H9 (cell line): Measurements from ENCODE around the gene TMEM255A. TPM values are rescaled to one million over a fixed set of nuclear protein-coding genes. Genes with fewer than 3 reads are reported as not detected.

Experiments used
- DNase-seq: peaks from one replicate; pipeline ENCODE4 v3.0.0-alpha.2; 2017
- H2AFZ ChIP-seq: one replicate; pipeline ENCODE4 v1.6.1; 2013; ENCODE audit warnings: mild to moderate bottlenecking, low read length, control low read depth, moderate library complexity
- H2AK5ac ChIP-seq: 2 replicates; pipeline ENCODE4 v1.6.1; 2013; ENCODE audit warnings: low read length, control low read depth, mixed read lengths; ENCODE audit not compliant: insufficient read length
- H2BK120ac ChIP-seq: one replicate; pipeline ENCODE4 v1.6.1; 2013; ENCODE audit warnings: low read depth, mild to moderate bottlenecking, low read length, control low read depth, inconsistent platforms; ENCODE audit not compliant: poor library complexity, severe bottlenecking
- H2BK12ac ChIP-seq: 2 replicates; pipeline ENCODE4 v1.6.1; 2013; ENCODE audit warnings: low read length, control low read depth, mixed read lengths, low read depth; ENCODE audit not compliant: insufficient read length
- H2BK15ac ChIP-seq: 2 replicates; pipeline ENCODE4 v1.6.1; 2013; ENCODE audit warnings: low read depth, low read length, control low read depth
- H2BK20ac ChIP-seq: one replicate; pipeline ENCODE4 v1.6.1; 2013; ENCODE audit warnings: low read depth, mild to moderate bottlenecking, low read length, control low read depth, inconsistent platforms; ENCODE audit not compliant: poor library complexity, severe bottlenecking
- H2BK5ac ChIP-seq: 2 replicates; pipeline ENCODE4 v1.6.1; 2013; ENCODE audit warnings: low read length, control low read depth, mixed read lengths; ENCODE audit not compliant: insufficient read length
- H3K14ac ChIP-seq: 2 replicates; pipeline ENCODE4 v1.6.1; 2013; ENCODE audit warnings: low read length, control low read depth; ENCODE audit not compliant: insufficient read depth
- H3K18ac ChIP-seq: 2 replicates; pipeline ENCODE4 v1.6.1; 2013; ENCODE audit warnings: low read depth, mild to moderate bottlenecking, mixed read lengths, low read length, control low read depth; ENCODE audit not compliant: insufficient read length
- H3K23ac ChIP-seq: 2 replicates; pipeline ENCODE4 v1.6.1; 2013; ENCODE audit warnings: low read length, control low read depth, mixed read lengths, low read depth; ENCODE audit not compliant: insufficient read length
- H3K23me2 ChIP-seq: 2 replicates; pipeline ENCODE4 v1.6.1; 2013; ENCODE audit warnings: low read depth, mild to moderate bottlenecking, mixed read lengths, low read length, control low read depth; ENCODE audit not compliant: insufficient read length, poor library complexity, severe bottlenecking
- H3K27ac ChIP-seq: 2 replicates; pipeline ENCODE4 v1.5.1; 2013; ENCODE audit warnings: low read length, control low read depth, mixed read lengths, low read depth; ENCODE audit not compliant: insufficient read length
- H3K27me3 ChIP-seq: 2 replicates; pipeline ENCODE4 v1.6.1; 2013; ENCODE audit warnings: low read length, control low read depth, inconsistent platforms; ENCODE audit not compliant: insufficient read depth
- H3K4ac ChIP-seq: 2 replicates; pipeline ENCODE4 v1.6.1; 2013; ENCODE audit warnings: low read depth, mild to moderate bottlenecking, control low read depth, inconsistent platforms, low read length, moderate library complexity
- H3K4me1 ChIP-seq: 2 replicates; pipeline ENCODE4 v1.6.1; 2013; ENCODE audit warnings: low read length, control low read depth, inconsistent platforms; ENCODE audit not compliant: insufficient read depth
- H3K4me2 ChIP-seq: 2 replicates; pipeline ENCODE4 v1.6.1; 2013; ENCODE audit warnings: low read length, control low read depth, mixed read lengths; ENCODE audit not compliant: insufficient read length, insufficient read depth
- H3K56ac ChIP-seq: 2 replicates; pipeline ENCODE4 v1.6.1; 2013; ENCODE audit warnings: low read depth, mild to moderate bottlenecking, mixed read lengths, low read length, control low read depth; ENCODE audit not compliant: insufficient read length
- H3K79me1 ChIP-seq: 2 replicates; pipeline ENCODE4 v1.6.1; 2013; ENCODE audit warnings: low read depth, mild to moderate bottlenecking, moderate library complexity, low read length, control low read depth, inconsistent platforms; ENCODE audit not compliant: insufficient read depth, poor library complexity, severe bottlenecking
- H3K79me2 ChIP-seq: 2 replicates; pipeline ENCODE4 v1.6.1; 2013; ENCODE audit warnings: low read length, control low read depth, inconsistent platforms; ENCODE audit not compliant: insufficient read depth
- H3K9ac ChIP-seq: 2 replicates; pipeline ENCODE4 v1.6.1; 2013; ENCODE audit warnings: low read length, control low read depth, mixed read lengths; ENCODE audit not compliant: insufficient read length; ENCODE audit errors: extremely low read depth
- H3K9me3 ChIP-seq: one replicate; pipeline ENCODE4 v1.6.1; 2013; ENCODE audit warnings: low read depth, low read length, inconsistent platforms; ENCODE audit not compliant: control insufficient read depth
- H3T11ph ChIP-seq: one replicate; pipeline ENCODE4 v1.6.1; 2013; ENCODE audit warnings: mild to moderate bottlenecking, low read length, control low read depth, inconsistent platforms
- H4K20me1 ChIP-seq: one replicate; pipeline ENCODE4 v1.6.1; 2013; ENCODE audit not compliant: control insufficient read depth, insufficient read length, insufficient read depth
- H4K5ac ChIP-seq: 2 replicates; pipeline ENCODE4 v1.6.1; 2013; ENCODE audit warnings: low read depth, mild to moderate bottlenecking, mixed read lengths, low read length, control low read depth; ENCODE audit not compliant: insufficient read length
- H4K8ac ChIP-seq: replicated peaks from 2 replicates; pipeline ENCODE4 v1.6.1; 2013; ENCODE audit warnings: low read length, control low read depth, mixed read lengths, low read depth; ENCODE audit not compliant: insufficient read length
- H4K91ac ChIP-seq: 2 replicates; pipeline ENCODE4 v1.6.1; 2013; ENCODE audit warnings: low read depth, mild to moderate bottlenecking, moderate library complexity, mixed read lengths, low read length, control low read depth; ENCODE audit not compliant: insufficient read length
- H3K27ac Mint-ChIP-seq, 3 experiments: 2 replicates in 2 of 3; 3 replicates in 1 of 3; pipeline ENCODE4 v1.8.0; 2020 to 2021; ENCODE audit warnings: mixed read lengths in 3 of 3, mild to moderate bottlenecking in 1 of 3, moderate library complexity in 1 of 3
- H3K27me3 Mint-ChIP-seq: 2 replicates; pipeline ENCODE4 v1.8.0; 2021; ENCODE audit warnings: low read depth, mild to moderate bottlenecking, moderate library complexity, mixed read lengths
- H3K36me3 Mint-ChIP-seq, 3 experiments: 2 replicates in 2 of 3; 3 replicates in 1 of 3; pipeline ENCODE4 v1.8.0; 2020 to 2021; ENCODE audit warnings: low read depth in 3 of 3, mixed read lengths in 3 of 3; ENCODE audit not compliant: insufficient read depth in 1 of 3
- H3K4me1 Mint-ChIP-seq, 2 experiments: 2 replicates each; pipeline ENCODE4 v1.8.0; 2020; ENCODE audit warnings: mixed read lengths in 2 of 2
- H3K4me3 Mint-ChIP-seq, 2 experiments: 2 replicates in 1 of 2; 3 replicates in 1 of 2; pipeline ENCODE4 v1.8.0; 2020 to 2021; ENCODE audit warnings: mild to moderate bottlenecking in 2 of 2, mixed read lengths in 2 of 2, moderate library complexity in 1 of 2
- H3K9me3 Mint-ChIP-seq, 2 experiments: 2 replicates in 1 of 2; 3 replicates in 1 of 2; pipeline ENCODE4 v1.8.0; 2020; ENCODE audit warnings: mild to moderate bottlenecking in 2 of 2, mixed read lengths in 2 of 2, moderate library complexity in 1 of 2
- WGBS: extraction: QIAGEN DNeasy Blood & Tissue Kit; methylation state at CpG from one replicate; pipeline ENCODE4 v1.1.7; 2013; ENCODE audit warnings: missing lambda C conversion rate, low lambda C conversion rate, mixed read lengths; ENCODE audit not compliant: insufficient read length; ENCODE audit errors: extremely low coverage; 5-methylcytosine and 5-hydroxymethylcytosine counted together
- total RNA-seq: library from RNA; stranded (reverse); gene quantifications from 2 replicates; pipeline ENCODE4 v1.2.1, GENCODE V29; 2021
- TF ChIP-seq, protein P1 (sequence below): fragments of 200-600 bp; sonication (generic); conservative IDR thresholded peaks from 3 replicates; pipeline ENCODE4 v1.8.0; 2021; ENCODE audit warnings: antibody characterized with exemption, mild to moderate bottlenecking

Gene TMEM255A
- total RNA-seq, 1 experiment from 2014 or later, result 0.77 TPM

DNA sequence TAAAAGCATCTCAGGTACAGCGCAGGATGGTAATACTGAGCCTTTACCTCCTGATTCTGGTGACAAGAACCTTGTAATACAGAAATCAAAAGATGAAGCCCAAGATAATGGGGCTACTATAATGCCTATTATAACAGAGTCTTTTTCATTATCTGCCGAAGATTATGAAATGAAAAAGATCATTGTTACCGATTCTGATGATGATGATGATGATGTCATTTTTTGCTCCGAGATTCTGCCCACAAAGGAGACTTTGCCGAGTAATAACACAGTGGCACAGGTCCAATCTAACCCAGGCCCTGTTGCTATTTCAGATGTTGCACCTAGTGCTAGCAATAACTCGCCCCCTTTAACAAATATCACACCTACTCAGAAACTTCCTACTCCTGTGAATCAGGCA lies 57.5 kb downstream of the TMEM255A start:
- Histone ChIP-seq H3K27ac (no peak overlapping the region), H3K18ac (no peak overlapping the region), H3K56ac (no peak overlapping the region), H2BK5ac (no peak overlapping the region), H3T11ph (no peak overlapping the region), H3K9me3 (peaks cover 7% of the 10 kb centered on the region), H4K20me1 (no peaks in the 10 kb centered on the region), H3K23ac (no peak overlapping the region), H3K27me3 (no peaks in the 10 kb centered on the region), H2AK5ac (no peak overlapping the region), H3K14ac (no peak overlapping the region), H2BK20ac (no peak overlapping the region), H2BK15ac (no peak overlapping the region), H3K79me1 (no peaks in the 10 kb centered on the region), H2BK12ac (no peak overlapping the region), H3K4me1 (no peaks in the 10 kb centered on the region), H4K91ac (no peak overlapping the region), H4K8ac (no peak overlapping the region), H4K5ac (no peak overlapping the region), H2AFZ (no peak overlapping the region), H2BK120ac (no peak overlapping the region), H3K79me2 (no peaks in the 10 kb centered on the region), H3K4me2 (no peak overlapping the region), H3K4ac (no peak overlapping the region), H3K9ac (no peak overlapping the region), H3K23me2 (peaks cover 8% of the 10 kb centered on the region)
- H3K36me3 Mint-ChIP-seq, result peaks cover 14 to 36% (median 34%) of the 10 kb centered on the region in 3 experiments; a peak in 6 of 7 replicates
- H3K27ac Mint-ChIP-seq, result no peak overlapping the region
- H3K9me3 Mint-ChIP-seq, result peaks cover 39 to 70% of the 10 kb centered on the region in 2 experiments
- no peak for DNase-seq
- WGBS, result no CpG with 5 or more reads among the region's 6 CpGs
- TF ChIP-seq, protein P1, sequence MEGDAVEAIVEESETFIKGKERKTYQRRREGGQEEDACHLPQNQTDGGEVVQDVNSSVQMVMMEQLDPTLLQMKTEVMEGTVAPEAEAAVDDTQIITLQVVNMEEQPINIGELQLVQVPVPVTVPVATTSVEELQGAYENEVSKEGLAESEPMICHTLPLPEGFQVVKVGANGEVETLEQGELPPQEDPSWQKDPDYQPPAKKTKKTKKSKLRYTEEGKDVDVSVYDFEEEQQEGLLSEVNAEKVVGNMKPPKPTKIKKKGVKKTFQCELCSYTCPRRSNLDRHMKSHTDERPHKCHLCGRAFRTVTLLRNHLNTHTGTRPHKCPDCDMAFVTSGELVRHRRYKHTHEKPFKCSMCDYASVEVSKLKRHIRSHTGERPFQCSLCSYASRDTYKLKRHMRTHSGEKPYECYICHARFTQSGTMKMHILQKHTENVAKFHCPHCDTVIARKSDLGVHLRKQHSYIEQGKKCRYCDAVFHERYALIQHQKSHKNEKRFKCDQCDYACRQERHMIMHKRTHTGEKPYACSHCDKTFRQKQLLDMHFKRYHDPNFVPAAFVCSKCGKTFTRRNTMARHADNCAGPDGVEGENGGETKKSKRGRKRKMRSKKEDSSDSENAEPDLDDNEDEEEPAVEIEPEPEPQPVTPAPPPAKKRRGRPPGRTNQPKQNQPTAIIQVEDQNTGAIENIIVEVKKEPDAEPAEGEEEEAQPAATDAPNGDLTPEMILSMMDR, result no peak
- no peak overlapping the region for H3K4me3 Mint-ChIP-seq
- peaks cover 4% of the 10 kb centered on the region in 2 experiments; a peak in 2 of 4 replicates for H3K4me1 Mint-ChIP-seq
- H3K27me3 Mint-ChIP-seq, result no peaks in the 10 kb centered on the region
